NCI-H187 treated with DMSO at 0.1 percent for 48 hours (cell line): ENCODE data around the gene CYTH4.

ENCODE experiments used
- DNase-seq: peaks from one replicate; lab custom pipeline; 2025; lab: John Stamatoyannopoulos, UW

Gene CYTH4

GRCh38 chr22:37270928-37271650 lies 11.2 kb upstream of the CYTH4 start:
- DNase-seq, result no peak

DNA sequence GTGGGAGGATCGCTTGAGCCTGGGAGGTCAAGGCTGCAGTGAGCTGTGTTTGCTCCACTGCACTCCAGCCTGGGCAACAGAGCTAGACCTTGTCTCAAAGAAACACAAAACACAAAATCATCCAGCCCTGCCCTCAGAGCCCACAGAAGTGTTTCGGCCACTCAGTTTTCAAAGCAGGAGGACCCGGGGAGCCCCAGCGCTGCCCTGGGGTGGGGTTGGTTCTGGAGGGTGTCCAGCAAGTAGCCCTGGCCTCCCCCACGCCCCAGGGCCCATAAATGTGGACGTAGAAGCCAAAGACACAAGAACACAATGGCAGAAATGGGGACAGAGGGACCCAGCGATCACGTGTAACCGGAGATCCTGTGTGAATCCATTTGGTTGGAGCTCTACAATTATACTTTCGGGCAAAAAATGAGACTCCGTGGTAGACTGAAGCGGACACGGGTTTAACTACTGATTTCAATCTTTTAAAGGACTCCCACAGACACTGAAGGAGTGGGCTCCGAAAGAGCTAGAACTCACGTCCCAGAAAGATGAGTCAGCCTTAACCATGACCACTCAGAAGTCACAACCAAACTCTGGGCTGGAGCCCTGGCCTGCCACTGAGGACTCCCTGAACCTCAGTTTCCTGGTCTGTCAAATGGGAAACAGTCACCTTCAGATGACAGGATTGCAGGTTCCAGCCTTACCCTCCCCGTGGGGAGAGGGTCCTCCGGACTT lies 9.0 kb upstream of the CYTH4 start:
- DNase-seq, result no peak

GRCh38 chr22:37273846-37274225 lies 8.5 kb upstream of the CYTH4 start:
- no peak for DNase-seq

DNA sequence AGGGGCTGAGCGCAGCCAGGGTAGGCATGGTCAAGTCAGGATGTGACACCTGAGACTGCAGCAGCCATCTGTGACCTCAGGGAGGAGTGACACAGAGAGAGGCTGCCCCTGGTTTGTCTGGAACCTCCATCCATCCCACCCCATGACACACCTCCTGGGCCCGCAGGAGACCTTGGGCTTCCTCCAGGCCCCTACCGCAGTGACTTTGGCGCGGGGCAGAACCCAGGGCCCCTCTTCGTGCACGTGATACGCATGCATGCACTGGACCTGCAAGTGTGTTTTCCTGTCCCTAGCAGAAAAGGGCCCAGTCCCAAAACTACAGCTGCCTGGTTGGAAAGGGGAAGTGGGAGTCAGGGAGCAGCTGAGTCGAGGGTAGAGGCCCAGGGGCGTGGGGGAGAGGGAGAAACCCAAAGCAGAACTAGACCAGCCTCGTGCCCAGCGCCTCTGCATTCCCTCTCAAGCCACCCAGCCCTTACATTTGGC lies 7.9 kb upstream of the CYTH4 start:
- DNase-seq, result no peak

- no peak for DNase-seq
Observed at GRCh38 chr22:37275134-37275533, 7.2 kb upstream of the CYTH4 start.

DNA sequence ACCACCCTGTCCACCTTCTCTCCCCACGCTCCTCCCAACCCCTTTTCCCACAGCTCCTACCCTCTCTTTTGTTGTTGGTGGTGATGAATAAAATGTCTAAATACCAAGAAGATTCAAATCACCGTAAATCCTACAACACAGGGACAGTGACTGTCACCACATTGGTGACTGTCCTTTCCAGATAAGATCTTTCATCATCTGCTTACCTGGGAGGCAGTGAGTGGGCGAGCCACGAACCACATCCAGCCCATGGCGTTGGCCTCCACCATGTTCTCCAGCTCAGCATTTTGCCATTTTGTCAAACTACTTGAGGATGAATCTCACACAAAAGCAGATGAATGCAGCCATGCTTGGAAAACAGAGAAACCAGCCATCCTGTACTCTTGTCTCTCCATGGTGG lies 6.7 kb upstream of the CYTH4 start:
- no peak for DNase-seq

DNA sequence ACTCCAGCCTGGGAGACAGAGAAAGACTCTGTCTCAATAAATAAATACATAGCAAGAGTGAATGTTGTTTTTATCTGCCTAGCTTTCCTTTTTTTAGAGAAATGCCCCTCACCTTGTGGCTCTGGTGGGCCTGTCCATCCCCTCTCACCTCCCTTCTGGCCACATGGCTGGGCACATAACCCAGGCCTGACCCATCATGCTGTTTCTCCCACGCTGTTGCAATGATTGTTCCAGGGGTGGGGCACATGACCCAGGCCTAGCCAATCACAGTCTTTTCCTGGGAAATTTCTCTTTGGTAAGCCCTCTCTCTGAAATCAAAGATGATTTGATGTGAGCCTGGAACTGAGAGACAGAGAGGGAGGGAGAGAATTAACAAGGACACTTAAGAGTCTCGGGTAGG lies 5.5 kb upstream of the CYTH4 start:
- DNase-seq, result no peak

DNA sequence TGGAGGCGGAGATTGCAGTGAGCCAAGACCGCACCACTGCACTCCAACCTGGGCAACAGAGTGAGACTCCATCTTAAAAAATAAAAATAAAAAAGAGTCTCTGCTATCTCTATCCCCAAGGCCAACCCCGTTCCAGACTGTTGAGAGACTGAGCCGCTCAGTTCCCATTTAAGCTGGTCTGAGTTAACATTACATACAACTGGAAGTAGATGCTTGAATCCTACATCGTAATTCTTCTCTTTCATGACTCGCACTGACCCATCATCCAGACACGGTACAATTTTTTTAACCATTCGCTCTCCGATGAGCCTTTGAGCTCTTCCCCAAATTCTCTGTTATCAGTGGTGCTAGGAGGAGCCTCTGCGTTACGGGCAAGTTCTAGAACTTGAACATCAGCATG lies 4.9 kb upstream of the CYTH4 start:
- no peak for DNase-seq

GRCh38 chr22:37278261-37278660 lies 4.0 kb upstream of the CYTH4 start:
- DNase-seq, result no peak

DNA sequence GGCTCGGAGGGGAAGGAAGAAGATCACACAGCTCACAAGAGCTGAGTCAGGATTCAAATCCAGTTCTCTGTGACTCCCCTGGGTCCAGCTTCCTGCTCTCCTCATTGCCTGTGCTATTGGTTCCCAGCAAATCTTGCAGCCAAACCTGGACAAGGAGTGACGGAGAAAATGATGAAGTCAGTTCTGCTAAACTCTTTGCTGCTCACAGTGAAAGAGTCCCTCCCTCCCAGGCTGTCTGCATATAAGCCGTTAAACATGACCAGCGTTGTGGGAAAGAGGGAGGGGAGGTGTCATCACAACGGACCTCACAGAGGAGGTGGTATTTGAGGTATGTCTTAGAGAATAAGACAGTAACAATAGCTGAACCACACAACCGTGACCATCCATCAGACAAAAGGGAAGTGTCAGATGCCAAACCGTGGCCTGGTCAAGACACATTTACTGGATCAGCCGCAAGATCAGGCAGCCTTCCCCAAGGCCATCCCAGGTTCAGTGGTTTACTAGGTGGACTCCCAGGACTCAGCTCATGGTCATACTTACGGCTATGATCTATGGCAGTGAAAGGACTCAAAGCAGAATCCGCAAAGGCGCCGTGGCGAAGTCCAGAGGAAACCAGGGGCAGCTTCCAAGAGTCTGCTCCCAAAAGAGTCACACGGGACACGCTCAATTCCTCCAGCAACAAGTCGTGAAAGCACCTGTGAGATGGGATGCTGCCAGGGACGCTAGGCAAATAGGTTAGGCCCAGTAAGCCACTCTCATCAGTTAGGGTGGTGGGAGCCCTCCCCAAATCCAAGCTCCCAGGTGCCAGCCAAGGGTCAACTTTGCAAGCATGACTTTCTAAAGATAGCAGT lies 2.8 kb upstream of the CYTH4 start:
- no peak for DNase-seq

DNA sequence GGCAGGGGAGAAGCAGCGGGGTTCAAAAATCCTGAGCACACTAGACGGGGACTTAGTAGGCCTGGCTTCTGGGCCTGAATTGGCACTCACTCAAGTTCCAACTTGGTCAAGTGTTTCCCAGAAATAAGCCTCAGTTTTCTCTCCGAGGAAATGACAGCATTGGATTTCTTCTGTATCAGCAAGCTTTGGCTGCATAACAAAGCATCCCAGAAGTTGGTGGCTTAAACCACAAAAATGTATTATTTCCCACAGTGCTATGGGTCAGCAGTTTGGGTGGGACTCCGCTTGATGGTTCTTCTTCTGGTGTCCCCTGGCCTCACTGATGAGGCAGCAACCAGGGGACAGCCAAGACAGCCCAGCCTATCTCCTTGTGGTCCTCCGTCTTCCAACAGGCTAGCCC lies 1.6 kb upstream of the CYTH4 start:
- DNase-seq, result no peak

DNA sequence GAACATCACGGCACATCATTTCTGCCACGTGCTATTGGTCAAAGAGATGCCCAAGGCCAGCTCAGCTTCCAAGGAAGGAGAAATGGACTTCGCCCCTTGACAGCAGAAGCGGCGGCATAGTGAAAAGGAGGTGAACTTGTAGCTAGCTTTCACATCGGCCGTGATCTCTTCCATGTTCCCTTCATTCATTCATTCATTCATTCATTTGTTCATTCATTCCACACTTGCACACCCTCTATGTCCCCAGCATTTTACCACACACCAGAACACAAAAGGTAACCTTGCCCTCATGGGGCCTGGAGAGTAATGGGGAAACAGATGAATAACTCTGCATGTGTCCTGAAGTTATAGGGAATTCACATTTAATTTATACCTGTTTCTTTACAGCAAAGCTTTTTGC lies 1.1 kb upstream of the CYTH4 start:
- no peak for DNase-seq

GRCh38 chr22:37281646-37282384 lies 493 bp upstream of the CYTH4 start:
- DNase-seq, result no peak

GRCh38 chr22:37283393-37283937 lies 1.2 kb downstream of the CYTH4 start:
- DNase-seq, result no peak

DNA sequence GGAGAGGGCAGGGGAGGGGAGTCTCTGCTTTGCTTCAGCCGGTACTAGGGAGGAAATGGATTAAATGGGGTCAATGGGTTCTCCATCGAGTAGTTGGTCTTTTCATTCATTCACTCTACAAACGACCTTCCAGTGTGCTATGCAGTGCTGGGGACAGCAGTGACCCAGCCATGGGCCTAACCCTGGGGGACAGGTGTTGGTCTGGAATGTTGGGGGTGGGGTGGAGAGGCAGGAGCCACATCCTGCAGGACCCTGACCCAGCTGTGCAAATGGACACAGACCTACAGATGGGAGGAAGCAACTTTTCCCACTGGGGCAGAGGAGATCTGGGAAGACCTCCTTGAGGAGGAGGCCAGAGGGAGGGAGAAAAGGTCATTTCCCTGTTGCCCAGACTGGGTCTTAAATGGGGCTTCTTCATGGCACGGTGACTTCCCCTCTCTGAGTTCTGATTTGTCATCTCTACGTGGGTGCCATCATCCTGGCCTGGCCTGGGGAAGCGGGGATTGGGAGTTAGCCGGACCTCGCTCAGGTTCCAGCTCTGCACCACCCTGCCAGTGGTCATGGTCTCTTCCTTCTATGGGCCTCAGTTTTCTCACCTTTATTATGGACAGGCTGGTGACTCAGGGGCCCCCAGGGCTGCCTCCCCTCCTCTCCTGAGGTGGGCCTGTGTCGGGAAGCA lies 2.0 kb downstream of the CYTH4 start:
- DNase-seq, result no peak

- no peak for DNase-seq
Observed at GRCh38 chr22:37284805-37285355, 2.6 kb downstream of the CYTH4 start.

GRCh38 chr22:37285937-37286336 lies 3.6 kb downstream of the CYTH4 start:
- no peak for DNase-seq

DNA sequence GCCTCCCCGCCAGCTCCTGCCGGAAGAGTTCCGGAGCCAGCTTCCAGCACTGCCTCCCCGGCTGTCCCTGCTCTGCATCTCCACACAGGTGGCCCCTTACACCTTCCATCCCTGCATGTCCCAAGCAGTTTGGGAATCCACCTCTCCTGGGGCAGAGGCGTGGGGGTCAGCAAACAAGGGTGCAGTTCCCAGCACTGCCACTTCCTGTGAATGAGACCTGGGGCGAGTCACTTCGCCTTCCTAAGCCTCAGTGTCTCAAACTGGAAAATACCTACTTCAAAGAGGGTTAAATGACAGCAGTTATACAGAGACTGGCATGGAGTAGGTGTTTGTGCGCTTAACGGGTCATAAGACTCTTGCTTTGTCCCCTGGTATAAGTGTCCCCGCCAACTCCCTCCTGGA lies 5.2 kb downstream of the CYTH4 start:
- DNase-seq, result no peak

- DNase-seq, result no peak
Observed at GRCh38 chr22:37288521-37288920, 6.2 kb downstream of the CYTH4 start.

GRCh38 chr22:37289156-37289735 lies 6.9 kb downstream of the CYTH4 start:
- DNase-seq, result no peak
